K562 (cell line): ENCODE results near the gene OOSP4B. TPM values are rescaled to one million over a fixed set of nuclear protein-coding genes. Genes with fewer than 3 reads are reported as not detected.

Source experiments
- CC2D1A ChIP-seq: fragments of 450-650 bp; IDR thresholded peaks from 2 replicates; pipeline ENCODE4 v1.6.1; 2017; ENCODE audit warnings: mild to moderate bottlenecking
- CEBPB ChIP-seq: fragments of 450-650 bp; IDR thresholded peaks from 2 replicates; pipeline ENCODE4 v1.6.1; 2016; ENCODE audit warnings: missing genetic modification characterization, missing compliant biosample characterization
- DMBX1 ChIP-seq: fragments of 250-450 bp; sonication (Bioruptor Pico); IDR thresholded peaks from 2 replicates; pipeline ENCODE4 v1.8.0; 2022; ENCODE audit warnings: inconsistent platforms, mild to moderate bottlenecking, moderate library complexity, borderline replicate concordance
- DPF2 ChIP-seq: fragments of 450-650 bp; IDR thresholded peaks from 2 replicates; pipeline ENCODE4 v1.6.1; 2016
- ELF1 ChIP-seq: fragments of 200-800 bp; sonication (Bioruptor generic); IDR thresholded peaks from 2 replicates; pipeline ENCODE4 v1.6.1; 2016; ENCODE audit warnings: missing genetic modification characterization, missing compliant biosample characterization
- ELF2 ChIP-seq: fragments of 250-450 bp; sonication (Bioruptor Pico); IDR thresholded peaks from 2 replicates; pipeline ENCODE4 v1.5.0; 2021; ENCODE audit warnings: mild to moderate bottlenecking
- FOXM1 ChIP-seq, 2 experiments: fragments of 450-650 bp in 1 of 2; sonication (generic) in 1 of 2; formaldehyde crosslinking in 1 of 2; IDR thresholded peaks; 2 replicates each; pipeline versions ENCODE4 v1.6.1 to v1.9.0; 2017 to 2022; ENCODE audit warnings: low read depth in 2 of 2, mild to moderate bottlenecking in 2 of 2, missing genetic modification reagents in 1 of 2, moderate library complexity in 1 of 2
- GATA2 ChIP-seq: sonication (generic); formaldehyde crosslinking; IDR thresholded peaks from 2 replicates; pipeline ENCODE4 v1.4.0; 2020; ENCODE audit warnings: mild to moderate bottlenecking, missing genetic modification reagents
- HMBOX1 ChIP-seq: sonication (generic); IDR thresholded peaks from 2 replicates; pipeline ENCODE4 v1.6.1; 2016
- KLF10 ChIP-seq: fragments of 250-450 bp; sonication (Bioruptor Pico); IDR thresholded peaks from 2 replicates; pipeline ENCODE4 v1.6.1; 2021; ENCODE audit warnings: matching md5 sums
- MYC ChIP-seq, 2 experiments: fragments of 250-450 bp in 1 of 2; sonication (Bioruptor Pico) in 1 of 2; IDR thresholded peaks; 2 replicates each; pipeline versions ENCODE4 v1.5.1 to v1.6.1; 2012 to 2021; ENCODE audit warnings: low read depth in 2 of 2, borderline replicate concordance in 1 of 2, improper control_type of control experiment in 1 of 2, low read length in 1 of 2, mild to moderate bottlenecking in 1 of 2, moderate library complexity in 1 of 2
- NFRKB ChIP-seq: fragments of 450-650 bp; IDR thresholded peaks from 2 replicates; pipeline ENCODE4 v1.6.1; 2016; ENCODE audit warnings: low read depth
- NR0B1 ChIP-seq: fragments of 450-650 bp; IDR thresholded peaks from one replicate; pipeline ENCODE4 v1.6.1; 2018; ENCODE audit warnings: mild to moderate bottlenecking, moderate library complexity; ENCODE audit not compliant: partially characterized antibody
- PHTF2 ChIP-seq: fragments of 250-450 bp; sonication (Bioruptor Pico); IDR thresholded peaks from 2 replicates; pipeline ENCODE4 v1.5.0; 2021; ENCODE audit warnings: mild to moderate bottlenecking
- PYGO2 ChIP-seq: fragments of 450-650 bp; IDR thresholded peaks from 2 replicates; pipeline ENCODE4 v1.6.1; 2016; ENCODE audit warnings: mild to moderate bottlenecking, missing genetic modification characterization, moderate library complexity, missing compliant biosample characterization
- RCOR1 ChIP-seq, 2 experiments: IDR thresholded peaks; 2 replicates each; pipeline ENCODE4 v1.6.1; 2012; ENCODE audit warnings: low read depth in 2 of 2, low read length in 2 of 2, borderline replicate concordance in 1 of 2, improper control_type of control experiment in 1 of 2
- SMARCA4 ChIP-seq: fragments of 450-650 bp; IDR thresholded peaks from 2 replicates; pipeline ENCODE4 v1.6.1; 2016
- SNAPC5 ChIP-seq: fragments of 250-450 bp; sonication (Bioruptor Pico); IDR thresholded peaks from 2 replicates; pipeline ENCODE4 v1.8.0; 2021; ENCODE audit warnings: moderate library complexity, mild to moderate bottlenecking, inconsistent platforms
- STAT5B ChIP-seq: fragments of 250-450 bp; sonication (Bioruptor Pico); IDR thresholded peaks from 2 replicates; pipeline ENCODE4 v1.8.0; 2021; ENCODE audit warnings: mild to moderate bottlenecking, inconsistent platforms
- TRIM24 ChIP-seq, 2 experiments: fragments of 450-650 bp; IDR thresholded peaks; 2 replicates each; pipeline ENCODE4 v1.6.1; 2016
- ZBTB12 ChIP-seq: fragments of 250-450 bp; sonication (Bioruptor Pico); IDR thresholded peaks from 2 replicates; pipeline ENCODE4 v1.4.0; 2020
- ZNF384 ChIP-seq: IDR thresholded peaks from 2 replicates; pipeline ENCODE4 v1.6.1; 2012; ENCODE audit warnings: low read depth, low read length, improper control_type of control experiment
- ZNF431 ChIP-seq: sonication (generic); formaldehyde crosslinking; IDR thresholded peaks from 2 replicates; pipeline ENCODE4 v1.8.0; 2022; ENCODE audit warnings: mild to moderate bottlenecking, missing genetic modification reagents
- ZNF586 ChIP-seq: fragments of 450-650 bp; formaldehyde crosslinking; conservative IDR thresholded peaks from 2 replicates; pipeline ENCODE4 v1.4.0; 2020; ENCODE audit warnings: mild to moderate bottlenecking, moderate library complexity
- polyA plus RNA-seq, 8 experiments: library from polyadenylated mRNA; depleted of rRNA in 4 of 8; stranded (reverse) in 5 of 8; unstranded in 3 of 8; fragments of >200 nt; fragmentation: Nextera tagmentation in 2 of 8; fragmentation: Illumina TruSeq in 1 of 8; extraction: Ambion mirVana in 2 of 8; extraction: Trizol in 1 of 8; gene quantifications; 2 replicates each; pipeline versions ENCODE4 v1.2.1 to v1.2.3, GENCODE V29; 2011 to 2014; ENCODE audit warnings: inconsistent platforms in 1 of 8, missing spikeins in 1 of 8
- total RNA-seq, 7 experiments: library from RNA; depleted of rRNA in 6 of 7; stranded (reverse); fragments of >200 nt in 6 of 7; fragmentation: Illumina TruSeq in 2 of 7; extraction: Trizol in 2 of 7; gene quantifications; 2 replicates each; pipeline versions ENCODE4 v1.2.1 to v1.2.3, GENCODE V29; 2011 to 2021; ENCODE audit warnings: low replicate concordance in 1 of 7

OOSP4B gene
- total and polyA plus RNA-seq, 9 of the 15 experiments (the other 6 are each of a cell fraction or from before 2014, with no cell fraction given): 0.10 to 0.43 (median 0.15) TPM; not detected in 5

- peak; percentile 90 for TF ChIP-seq FOXM1 (IDR thresholded peaks at IDR 0.05; ENCODE audit: low read depth)
- no peak for TF ChIP-seq FOXM1 (CRISPR knock-in tag; IDR thresholded peaks at IDR 0.05; ENCODE audit: low read depth)
- TF ChIP-seq SNAPC5 (CRISPR knock-in tag): no peak
- peak; percentile 56 for TF ChIP-seq HMBOX1
- TF ChIP-seq SMARCA4: peak; percentile 93
- TF ChIP-seq ZNF586 (CRISPR knock-in tag): 0 out of 2 replicates have a peak, but pooled peaks have one; percentile 74
- peak; percentile 87 for TF ChIP-seq DPF2
- TF ChIP-seq ZBTB12 (CRISPR knock-in tag): no peak
- TF ChIP-seq RCOR1 (IDR thresholded peaks at IDR 0.05; ENCODE audit: borderline replicate concordance in 1 of 2, low read depth in 2 of 2, low read length in 2 of 2): peak in 1 of 2 experiments; percentile 96; a peak in 3 of 4 replicates
- no peak for TF ChIP-seq PHTF2 (CRISPR knock-in tag)
- no peak for TF ChIP-seq STAT5B
- TF ChIP-seq ELF2 (CRISPR knock-in tag): no peak
- peak; percentile 33; the same call in 1 of the 2 replicates for TF ChIP-seq ZNF384
- peak; percentile 98 to 99 for TF ChIP-seq TRIM24 (IDR thresholded peaks at IDR 0.05)
- TF ChIP-seq CEBPB (tag): peak; percentile 82
- TF ChIP-seq ELF1 (tag): no peak
- no peak for TF ChIP-seq KLF10
- no peak for TF ChIP-seq ZNF431 (CRISPR knock-in tag)
- TF ChIP-seq GATA2: peak; percentile 58; the same call in 1 of the 2 replicates
- TF ChIP-seq DMBX1: peak; percentile 63; the same call in 1 of the 2 replicates
- TF ChIP-seq CC2D1A: peak; percentile 92
- TF ChIP-seq MYC (IDR thresholded peaks at IDR 0.05; ENCODE audit: low read depth, low read length): peak; percentile 72
- TF ChIP-seq MYC (CRISPR knock-in tag; IDR thresholded peaks at IDR 0.05; ENCODE audit: borderline replicate concordance, low read depth): no peak
- TF ChIP-seq NR0B1: no peak
- no peak for TF ChIP-seq NFRKB
- no peak for TF ChIP-seq PYGO2
These were observed 49.1 kb upstream of the OOSP4B start (continued) for GRCh38 chr11:59967677-59968394.
